ENCODE results near the gene INAFM1. TPM values are rescaled to one million over a fixed set of nuclear protein-coding genes. Genes with fewer than 3 reads are reported as not detected.

Gene INAFM1
- 2.2 TPM for total RNA-seq

DNA sequence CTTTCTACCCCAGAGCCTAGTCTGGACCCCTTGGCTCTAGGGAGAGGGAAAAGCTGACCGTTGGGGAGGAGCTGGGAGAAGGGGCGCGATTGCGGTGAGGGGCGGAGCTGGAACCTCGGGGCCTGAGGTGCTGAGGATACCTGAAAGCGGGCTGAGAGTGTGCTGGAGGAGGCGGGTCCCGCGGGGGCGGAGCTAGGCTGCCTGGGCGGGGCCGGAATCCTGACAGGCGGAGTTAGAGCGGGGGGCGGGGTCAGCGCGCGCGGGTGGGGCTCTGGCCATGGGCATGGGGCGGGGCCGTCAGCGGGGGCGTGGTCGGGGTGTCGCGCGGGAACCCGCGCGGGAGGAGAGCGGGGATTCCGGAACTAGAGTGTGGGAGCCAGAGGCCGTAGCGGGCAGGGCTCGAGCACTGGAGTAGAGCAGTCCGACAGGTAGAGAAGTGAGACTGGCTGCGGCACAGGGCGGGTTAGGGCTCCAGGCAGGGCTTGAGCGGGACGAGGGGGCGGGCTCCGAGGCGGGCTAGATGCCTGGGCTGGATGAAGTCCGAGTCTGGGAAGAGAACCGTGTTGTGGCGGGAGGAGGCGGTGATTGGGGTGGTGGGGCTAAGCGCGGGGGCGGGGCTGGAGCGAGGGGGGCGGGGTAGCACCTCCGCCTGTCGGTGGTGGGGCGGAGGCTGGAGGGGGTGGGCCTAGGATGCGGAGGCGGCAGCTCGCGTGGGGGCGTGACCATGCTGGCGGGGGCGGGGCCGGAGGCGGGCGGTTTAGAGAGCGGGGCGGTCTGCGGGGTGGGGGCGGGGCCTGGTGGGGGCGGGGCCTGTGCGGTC is at the start of gene INAFM1:
INAFM1 (plus strand) TSS at position 815 of the 820 bp plus-strand sequence. CDS start 35 bp downstream, outside the sequence.
- DNase-seq (ENCODE audit: low read depth in 2 of 3, low spot score in 2 of 3): peak; percentile 94 to 99 (median 94)

GRCh38 chr19:47225746-47226425 is 48.8 kb upstream of the INAFM1 start:
- DNase-seq (ENCODE audit: low read depth in 2 of 3, low spot score in 2 of 3): peak in 2 of 3 donors; percentile 90 to 91

GRCh38 chr19:47226426-47227351 is 48.0 kb upstream of the INAFM1 start:
- peak in 1 of 3 donors; percentile 55 for DNase-seq (ENCODE audit: low read depth in 2 of 3, low spot score in 2 of 3)

- DNase-seq (ENCODE audit: low read depth in 2 of 3, low spot score in 2 of 3): peak in 1 of 3 donors; percentile 50
These were observed 47.1 kb upstream of the INAFM1 start for GRCh38 chr19:47227352-47228167.

GRCh38 chr19:47228168-47228936 is 46.3 kb upstream of the INAFM1 start:
- peak in 1 of 3 donors; percentile 37 for DNase-seq (ENCODE audit: low read depth in 2 of 3, low spot score in 2 of 3)

DNA sequence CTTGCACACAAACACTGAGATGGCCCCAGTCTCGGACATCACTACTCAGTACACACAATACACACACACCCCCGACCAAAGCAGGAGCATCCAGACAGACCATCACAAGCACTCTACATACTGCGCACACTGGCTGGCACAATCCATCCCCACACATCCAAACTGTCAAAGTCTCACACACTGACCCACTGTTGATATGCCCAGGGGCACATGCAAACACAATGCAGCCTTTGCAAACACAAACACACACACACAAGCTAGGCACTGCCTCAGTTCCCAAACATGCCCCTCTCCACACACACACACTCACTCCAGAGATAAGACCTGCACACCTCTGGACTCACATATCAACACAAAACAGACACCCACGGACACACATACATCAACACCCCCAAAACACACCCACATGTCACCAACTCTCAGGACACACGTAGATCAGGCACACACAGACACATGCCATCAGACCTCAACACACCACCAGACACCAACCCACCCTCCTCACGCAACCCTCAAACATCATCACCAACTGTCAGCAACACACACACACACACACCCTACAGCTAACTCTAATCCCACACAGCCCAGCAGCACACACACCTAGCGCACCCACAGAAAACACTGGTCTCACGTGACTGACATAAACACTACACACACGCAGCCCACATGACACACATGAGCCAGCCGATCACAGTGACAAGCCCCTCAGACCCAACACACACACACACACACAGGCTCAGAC is 45.6 kb upstream of the INAFM1 start:
- DNase-seq (ENCODE audit: low read depth in 2 of 3, low spot score in 2 of 3): peak in 1 of 3 donors; percentile 17

DNA sequence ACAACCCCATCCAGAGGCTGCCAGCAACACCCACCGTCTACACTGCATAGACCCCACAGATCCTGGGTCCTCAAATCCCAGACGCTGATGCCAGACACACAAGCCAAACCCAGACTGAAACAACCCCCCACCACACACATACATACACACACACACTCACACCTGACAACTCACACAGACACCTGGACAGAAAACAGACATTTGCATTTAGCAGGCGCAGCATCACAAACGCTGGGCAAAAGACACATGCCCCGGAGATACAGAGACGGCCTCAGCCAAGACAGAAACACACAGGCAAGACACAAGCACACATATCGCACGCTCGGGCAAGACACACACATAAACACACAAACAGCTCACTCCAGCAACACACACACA is 45.0 kb upstream of the INAFM1 start:
- peak in 1 of 3 donors; percentile 22 for DNase-seq (ENCODE audit: low read depth in 2 of 3, low spot score in 2 of 3)

- DNase-seq (ENCODE audit: low read depth in 2 of 3, low spot score in 2 of 3): peak in 2 of 3 donors; percentile 79 to 81
These were observed 44.4 kb upstream of the INAFM1 start for GRCh38 chr19:47230054-47230920.

DNA sequence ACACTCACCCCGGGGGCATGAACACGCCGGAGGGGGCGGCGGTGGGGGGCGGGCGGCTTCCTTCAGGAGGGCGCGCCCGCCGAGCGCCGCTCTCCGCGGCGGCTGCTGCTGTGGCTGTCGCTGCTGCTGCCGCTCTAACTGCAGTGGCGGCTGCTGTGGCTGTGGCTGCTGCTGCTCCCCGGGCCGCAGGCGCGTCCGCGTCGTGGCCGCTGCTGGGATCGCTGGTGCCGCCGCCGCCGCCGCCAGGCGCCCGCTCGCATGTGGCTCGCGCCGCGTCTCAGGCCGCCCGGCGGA is 43.8 kb upstream of the INAFM1 start, which contains the start of gene BBC3:
BBC3 (minus strand) TSS at position 279 of the 294 bp plus-strand sequence. CDS start 2,768 bp downstream, outside the sequence.
- DNase-seq (ENCODE audit: low read depth in 2 of 3, low spot score in 2 of 3): no peak

- DNase-seq (ENCODE audit: low read depth in 2 of 3, low spot score in 2 of 3): peak in 2 of 3 donors; percentile 87 to 88
These were observed 43.2 kb upstream of the INAFM1 start for GRCh38 chr19:47231215-47232054.

DNA sequence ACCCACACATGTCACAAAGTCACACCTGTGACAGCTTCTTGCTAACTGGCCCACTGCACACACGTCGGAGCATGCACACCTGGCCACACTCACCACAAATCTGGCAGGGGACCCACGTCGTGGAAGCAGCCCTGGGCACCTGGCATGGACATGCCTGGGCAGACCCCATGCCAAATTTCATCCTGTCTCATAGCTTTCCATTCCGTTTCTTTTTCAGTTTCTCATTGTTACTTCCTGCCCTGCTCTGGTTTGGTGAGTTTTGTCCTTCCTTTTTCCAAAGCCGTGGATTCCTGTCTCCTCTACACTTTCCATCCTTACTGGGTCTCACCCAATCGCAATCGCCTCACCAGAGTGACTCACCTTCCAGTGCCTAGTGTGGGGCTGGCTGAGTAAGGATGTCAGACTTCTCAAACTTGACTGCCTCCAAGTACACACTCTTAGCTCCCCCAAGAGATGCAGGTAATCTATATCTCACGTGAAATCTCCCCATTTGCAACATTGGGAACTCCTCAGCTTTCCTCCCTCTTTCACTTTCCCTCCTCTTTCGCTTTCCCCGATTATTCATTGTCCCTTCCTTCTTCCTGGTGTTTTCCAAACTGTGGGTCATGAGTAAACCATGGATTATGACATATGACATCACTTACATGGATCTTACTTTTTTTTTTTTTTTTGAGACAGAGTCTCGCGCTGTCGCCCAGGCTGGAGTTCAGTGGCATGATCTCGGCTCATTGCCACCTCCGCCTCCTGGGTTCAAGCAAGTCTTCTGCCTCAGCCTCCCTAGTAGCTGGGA is 42.1 kb upstream of the INAFM1 start:
- DNase-seq (ENCODE audit: low read depth in 2 of 3, low spot score in 2 of 3): no peak

DNA sequence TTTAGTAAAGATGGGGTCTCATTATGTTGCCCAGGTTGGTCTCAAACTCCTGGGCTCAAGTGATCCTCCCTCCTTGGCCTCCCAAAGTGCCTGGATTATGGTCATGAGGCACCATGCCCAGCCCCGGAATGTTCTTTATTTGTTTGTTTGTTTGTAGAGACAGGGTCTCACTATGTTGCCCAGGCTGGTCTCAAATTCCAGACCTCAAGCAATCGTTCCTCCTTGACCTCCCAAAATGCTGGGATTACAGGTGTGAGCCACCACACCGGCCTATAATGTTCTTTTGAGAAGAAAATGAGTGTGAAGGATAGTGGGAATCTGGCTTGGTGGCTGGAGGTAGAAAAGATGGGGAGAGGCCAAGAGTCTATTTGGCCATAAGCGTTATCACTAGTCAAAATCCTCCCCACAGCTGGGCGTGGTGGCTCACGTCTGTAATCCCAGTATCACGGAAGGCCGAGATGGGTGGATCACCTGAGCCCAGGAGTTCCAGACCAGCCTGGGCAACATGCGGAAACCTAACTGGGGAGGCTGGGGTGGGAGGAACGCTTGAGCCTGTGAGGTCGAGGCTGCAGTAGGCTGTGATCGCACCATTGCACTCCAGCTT is 38.5 kb upstream of the INAFM1 start:
- DNase-seq (ENCODE audit: low read depth in 2 of 3, low spot score in 2 of 3): no peak

- DNase-seq (ENCODE audit: low read depth in 2 of 3, low spot score in 2 of 3): no peak
These were observed 35.5 kb upstream of the INAFM1 start for GRCh38 chr19:47239152-47239551.

GRCh38 chr19:47239610-47240296 is 34.9 kb upstream of the INAFM1 start:
- DNase-seq (ENCODE audit: low read depth in 2 of 3, low spot score in 2 of 3): peak in 2 of 3 donors; percentile 76 to 78

GRCh38 chr19:47240556-47240955 is 34.1 kb upstream of the INAFM1 start:
- no peak for DNase-seq (ENCODE audit: low read depth in 2 of 3, low spot score in 2 of 3)

All from hematopoietic multipotent progenitor cell (in vitro differentiated cells).